Stimulated activated CD4-positive, alpha-beta T cell treated with anti-CD3 and anti-CD28 coated beads, TNF-alpha, amount 100 ng/mL, for 48 hours (primary cell): ENCODE measurements around the gene TMC8.
A peak's percentile ranks its signal among the peaks of the same experiment; 100 is the strongest.
"Not testable (repeated sequence)": the region's sequence is repeated elsewhere in the genome, so short reads cannot be mapped to it uniquely, and the experiment has no call there.

Experiments used
- DNase-seq, 3 donors: peaks; one replicate each; pipeline ENCODE4 v3.0.0-alpha.2; 2020; ENCODE audit warnings: low read depth in 3 of 3

Gene TMC8

GRCh38 chr17:78130437-78131101, at the start of gene TMC8:
Gene TMC8 (plus strand): TSS chr17:78130771. CDS start chr17:78131589, 818 bp downstream.
- peak in 1 of 3 donors; percentile 62 for DNase-seq

- DNase-seq = no peak
Measured at GRCh38 chr17:78081551-78081950, 49.0 kb upstream of the TMC8 start.

- DNase-seq = not testable (repeated sequence)
Measured at GRCh38 chr17:78082355-78082872, 48.2 kb upstream of the TMC8 start.

- DNase-seq = no peak
Measured at GRCh38 chr17:78082988-78083387, 47.6 kb upstream of the TMC8 start.

- DNase-seq = no peak
Measured at GRCh38 chr17:78086740-78087139, 43.8 kb upstream of the TMC8 start.

- no peak for DNase-seq
Measured at GRCh38 chr17:78088529-78088928, 42.0 kb upstream of the TMC8 start.

- no peak for DNase-seq
Measured at GRCh38 chr17:78089576-78090281, 40.8 kb upstream of the TMC8 start.

GRCh38 chr17:78092794-78093324, 37.7 kb upstream of the TMC8 start:
- no peak for DNase-seq

GRCh38 chr17:78095035-78095434, 35.5 kb upstream of the TMC8 start:
- DNase-seq = no peak

- DNase-seq = no peak
Measured at GRCh38 chr17:78096093-78096492, 34.5 kb upstream of the TMC8 start.

GRCh38 chr17:78101112-78101511, 29.5 kb upstream of the TMC8 start:
- DNase-seq = no peak

GRCh38 chr17:78101542-78101941, 29.0 kb upstream of the TMC8 start:
- DNase-seq = no peak

- DNase-seq = no peak
Measured at GRCh38 chr17:78103311-78103710, 27.3 kb upstream of the TMC8 start.

- no peak for DNase-seq
Measured at GRCh38 chr17:78104540-78104941, 26.0 kb upstream of the TMC8 start.

- DNase-seq = no peak
Measured at GRCh38 chr17:78105101-78105500, 25.5 kb upstream of the TMC8 start.

- no peak for DNase-seq
Measured at GRCh38 chr17:78105551-78105950, 25.0 kb upstream of the TMC8 start.

GRCh38 chr17:78106211-78106610, 24.4 kb upstream of the TMC8 start:
- DNase-seq = no peak

GRCh38 chr17:78107457-78107856, 23.1 kb upstream of the TMC8 start:
- no peak for DNase-seq

- DNase-seq = no peak
Measured at GRCh38 chr17:78107976-78108725, 22.4 kb upstream of the TMC8 start.

- no peak for DNase-seq
Measured at GRCh38 chr17:78108726-78109488, 21.7 kb upstream of the TMC8 start.

GRCh38 chr17:78109489-78109761, 21.1 kb upstream of the TMC8 start:
- DNase-seq = no peak
